SK-N-SH treated with all-trans-retinoic acid at 6 μM for 48 hours (cell line): ENCODE results near the gene RAD51B.

Source experiments
- ATAC-seq: fragments of 200-7000 bp; cut with Tn5 transposase; 3 replicates; pipeline ENCODE4 v1.9.1; 2020; ENCODE audit warnings: mild to moderate bottlenecking, moderate library complexity
- ARNTL ChIP-seq: fragments of 450-650 bp; formaldehyde crosslinking; IDR thresholded peaks from 2 replicates; pipeline ENCODE4 v1.5.0; 2020; ENCODE audit warnings: low read depth, mild to moderate bottlenecking, moderate library complexity, borderline replicate concordance
- BACH2 ChIP-seq: fragments of 250-450 bp; sonication (Bioruptor Pico); IDR thresholded peaks from 2 replicates; pipeline ENCODE4 v1.9.0; 2021; ENCODE audit warnings: mild to moderate bottlenecking, borderline replicate concordance
- CREB5 ChIP-seq: fragments of 250-450 bp; sonication (Bioruptor Pico); IDR thresholded peaks from 2 replicates; pipeline ENCODE4 v1.5.1; 2020; ENCODE audit warnings: low read depth, mild to moderate bottlenecking, moderate library complexity
- CSDC2 ChIP-seq: fragments of 250-450 bp; sonication (Bioruptor Pico); IDR thresholded peaks from 2 replicates; pipeline ENCODE4 v1.5.0; 2020; ENCODE audit warnings: mild to moderate bottlenecking, moderate library complexity
- ESRRG ChIP-seq: fragments of 250-450 bp; sonication (Bioruptor Pico); IDR thresholded peaks from 2 replicates; pipeline ENCODE4 v1.6.1; 2021; ENCODE audit warnings: mild to moderate bottlenecking
- GLIS3 ChIP-seq: fragments of 250-450 bp; sonication (Bioruptor Pico); IDR thresholded peaks from 2 replicates; pipeline ENCODE4 v1.5.0; 2020; ENCODE audit warnings: mild to moderate bottlenecking, moderate library complexity
- ISL1 ChIP-seq: fragments of 250-450 bp; sonication (Bioruptor Pico); IDR thresholded peaks from 2 replicates; pipeline ENCODE4 v2.1.2; 2022; ENCODE audit warnings: mild to moderate bottlenecking, moderate library complexity
- OSR1 ChIP-seq: fragments of 250-450 bp; sonication (Bioruptor Pico); IDR thresholded peaks from 2 replicates; pipeline ENCODE4 v1.8.0; 2022; ENCODE audit warnings: moderate library complexity, mild to moderate bottlenecking, inconsistent platforms
- PATZ1 ChIP-seq: fragments of 250-450 bp; sonication (Bioruptor Pico); IDR thresholded peaks from 2 replicates; pipeline ENCODE4 v1.8.0; 2020; ENCODE audit warnings: mild to moderate bottlenecking, moderate library complexity, borderline replicate concordance
- POU6F1 ChIP-seq: fragments of 250-450 bp; sonication (Bioruptor Pico); IDR thresholded peaks from 2 replicates; pipeline ENCODE4 v1.8.0; 2021; ENCODE audit warnings: low read depth, mild to moderate bottlenecking, moderate library complexity, borderline replicate concordance
- PPARA ChIP-seq: fragments of 250-450 bp; sonication (Bioruptor Pico); IDR thresholded peaks from 2 replicates; pipeline ENCODE4 v1.5.0; 2020; ENCODE audit warnings: mild to moderate bottlenecking, borderline replicate concordance
- RARB ChIP-seq: fragments of 250-450 bp; sonication (Bioruptor Pico); IDR thresholded peaks from 2 replicates; pipeline ENCODE4 v1.8.0; 2021; ENCODE audit warnings: mild to moderate bottlenecking, moderate library complexity
- SNAI2 ChIP-seq: fragments of 250-450 bp; sonication (Bioruptor Pico); IDR thresholded peaks from 2 replicates; pipeline ENCODE4 v1.5.0; 2020; ENCODE audit warnings: mild to moderate bottlenecking, moderate library complexity
- TCF4 ChIP-seq: fragments of 250-450 bp; sonication (Bioruptor Pico); IDR thresholded peaks from 2 replicates; pipeline ENCODE4 v1.8.0; 2021; ENCODE audit warnings: mild to moderate bottlenecking, moderate library complexity, borderline replicate concordance
- TOX ChIP-seq: fragments of 250-450 bp; sonication (Bioruptor Pico); IDR thresholded peaks from 2 replicates; pipeline ENCODE4 v1.8.0; 2021; ENCODE audit warnings: mild to moderate bottlenecking, moderate library complexity, borderline replicate concordance
- TSHZ2 ChIP-seq: fragments of 250-450 bp; sonication (Bioruptor Pico); IDR thresholded peaks from 2 replicates; pipeline ENCODE4 v1.5.0; 2020; ENCODE audit warnings: mild to moderate bottlenecking, moderate library complexity
- ZC3H10 ChIP-seq: fragments of 250-450 bp; sonication (Bioruptor Pico); IDR thresholded peaks from 2 replicates; pipeline ENCODE4 v1.5.1; 2021; ENCODE audit warnings: mild to moderate bottlenecking, moderate library complexity
- ZFP3 ChIP-seq: fragments of 250-450 bp; sonication (Bioruptor Pico); IDR thresholded peaks from 2 replicates; pipeline ENCODE4 v1.5.0; 2020; ENCODE audit warnings: mild to moderate bottlenecking, moderate library complexity
- ZFP30 ChIP-seq: fragments of 450-650 bp; formaldehyde crosslinking; IDR thresholded peaks from 2 replicates; pipeline ENCODE4 v1.5.0; 2022; ENCODE audit warnings: mild to moderate bottlenecking, moderate library complexity
- ZNF565 ChIP-seq: fragments of 450-650 bp; formaldehyde crosslinking; conservative IDR thresholded peaks from 2 replicates; pipeline ENCODE4 v1.5.0; 2020; ENCODE audit warnings: low read depth, mild to moderate bottlenecking, moderate library complexity
- ZNF70 ChIP-seq: fragments of 450-650 bp; formaldehyde crosslinking; IDR thresholded peaks from 2 replicates; pipeline ENCODE4 v1.5.0; 2020; ENCODE audit warnings: mild to moderate bottlenecking, moderate library complexity
- ZNF8 ChIP-seq: fragments of 450-650 bp; formaldehyde crosslinking; IDR thresholded peaks from 2 replicates; pipeline ENCODE4 v1.5.0; 2020; ENCODE audit warnings: mild to moderate bottlenecking, moderate library complexity

Gene RAD51B

GRCh38 chr14:68686205-68686465, 866.6 kb downstream of the RAD51B start (continued):
- TF ChIP-seq PATZ1 (CRISPR knock-in tag) (no peak), CSDC2 (CRISPR knock-in tag) (no peak), ZNF70 (CRISPR knock-in tag) (no peak), OSR1 (CRISPR knock-in tag) (no peak), ZNF565 (CRISPR knock-in tag) (no peak), ZNF8 (CRISPR knock-in tag) (no peak), ZFP3 (no peak)

GRCh38 chr14:68686724-68687123, 867.1 kb downstream of the RAD51B start:
- ATAC-seq: no peak
- TF ChIP-seq GLIS3 (CRISPR knock-in tag): no peak
- no peak for TF ChIP-seq ZNF8 (CRISPR knock-in tag)
- TF ChIP-seq PPARA (CRISPR knock-in tag): no peak
- TF ChIP-seq ZFP30 (CRISPR knock-in tag): no peak
- TF ChIP-seq OSR1 (CRISPR knock-in tag): no peak
- TF ChIP-seq CREB5 (CRISPR knock-in tag): no peak
- TF ChIP-seq PATZ1 (CRISPR knock-in tag): no peak
- TF ChIP-seq TSHZ2: no peak
- TF ChIP-seq ZNF70 (CRISPR knock-in tag): no peak
- TF ChIP-seq ARNTL (CRISPR knock-in tag): no peak
- TF ChIP-seq ZC3H10 (CRISPR knock-in tag): no peak
- TF ChIP-seq ISL1 (CRISPR knock-in tag): no peak
- TF ChIP-seq ZNF565 (CRISPR knock-in tag): no peak

GRCh38 chr14:68687746-68688145, 868.2 kb downstream of the RAD51B start:
- ATAC-seq: peak; percentile 63
- no peak for TF ChIP-seq ZC3H10 (CRISPR knock-in tag)
- no peak for TF ChIP-seq TOX (CRISPR knock-in tag)
- no peak for TF ChIP-seq CSDC2 (CRISPR knock-in tag)
- TF ChIP-seq TSHZ2: no peak
- no peak for TF ChIP-seq ZFP3
- no peak for TF ChIP-seq GLIS3 (CRISPR knock-in tag)
- TF ChIP-seq ZFP30 (CRISPR knock-in tag): no peak
- TF ChIP-seq BACH2 (CRISPR knock-in tag): no peak
- no peak for TF ChIP-seq PATZ1 (CRISPR knock-in tag)
- no peak for TF ChIP-seq TCF4
- no peak for TF ChIP-seq CREB5 (CRISPR knock-in tag)
- TF ChIP-seq RARB (CRISPR knock-in tag): no peak
- no peak for TF ChIP-seq ARNTL (CRISPR knock-in tag)
- TF ChIP-seq OSR1 (CRISPR knock-in tag): no peak
- no peak for TF ChIP-seq ZNF8 (CRISPR knock-in tag)
- no peak for TF ChIP-seq ESRRG (CRISPR knock-in tag)
- TF ChIP-seq POU6F1 (CRISPR knock-in tag): no peak
- no peak for TF ChIP-seq SNAI2 (CRISPR knock-in tag)
